ENCODE measurements around the gene HTR7.

The HTR7 gene

DNA sequence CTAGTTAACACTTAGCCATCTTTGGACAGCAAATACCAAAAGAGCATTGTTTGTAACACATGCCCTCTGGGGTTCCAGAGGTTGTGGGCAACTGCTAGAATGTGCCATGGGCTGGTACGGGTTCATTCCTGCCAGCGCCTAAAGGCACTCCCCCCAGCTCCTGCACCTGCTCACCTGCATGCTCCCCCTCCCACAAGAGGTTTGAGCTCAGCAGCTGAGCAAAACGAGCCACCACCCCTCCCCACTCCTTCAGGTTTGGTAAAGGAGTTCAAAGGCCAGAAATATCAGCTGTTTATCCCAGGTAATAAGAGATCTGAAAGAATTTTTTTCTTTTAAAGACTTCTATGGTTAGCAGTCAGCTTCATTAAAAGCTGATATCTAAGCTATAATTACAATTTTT is 53.5 kb downstream of the HTR7 start:
- DNase-seq (ENCODE audit: low spot score), result no peak

DNA sequence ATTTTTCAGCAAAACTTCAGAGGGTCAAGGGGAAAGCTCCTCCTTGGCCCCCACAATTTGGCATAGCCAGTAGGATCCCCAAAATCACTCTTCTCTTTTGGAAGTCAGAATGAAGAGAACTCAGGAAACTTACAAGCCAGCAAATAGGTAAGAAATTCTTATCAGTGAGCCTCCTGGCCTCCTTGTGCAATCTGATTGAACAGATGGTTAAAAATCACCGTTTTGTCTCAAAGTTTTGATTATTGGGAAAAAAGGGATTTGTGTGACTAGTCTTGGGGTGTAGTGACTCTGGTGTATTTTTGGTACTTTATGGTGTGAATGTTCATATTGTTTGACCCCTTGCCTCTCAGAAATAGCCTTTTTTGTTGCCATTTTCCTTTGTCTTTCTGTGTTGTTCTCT is 56.2 kb downstream of the HTR7 start:
- no peak for DNase-seq (ENCODE audit: low spot score)

DNA sequence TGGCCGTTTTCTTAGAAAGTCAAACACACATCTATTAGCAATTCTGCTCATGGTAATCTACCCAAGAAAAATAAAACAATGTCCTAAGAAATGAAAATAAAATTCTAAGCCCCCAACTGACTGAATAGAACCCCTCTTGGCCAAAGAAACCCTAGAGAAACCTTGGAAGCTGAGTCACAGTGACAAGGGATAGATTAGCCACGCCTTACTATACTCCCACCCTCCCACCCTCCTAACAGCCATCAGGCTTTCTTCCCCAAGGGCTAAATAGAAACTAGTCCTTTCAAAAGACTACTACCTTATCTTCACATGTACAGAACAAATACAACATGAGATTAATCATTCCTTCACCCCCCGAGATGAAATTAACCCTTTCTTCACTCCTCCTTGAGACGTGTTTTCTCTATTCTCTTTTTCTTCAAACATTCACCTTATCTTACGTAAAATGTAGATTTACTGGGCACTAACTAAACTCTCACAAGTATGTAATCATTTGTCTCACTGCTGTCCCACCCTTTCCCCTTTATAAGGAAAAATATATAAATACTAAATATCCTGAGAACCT is 57.5 kb downstream of the HTR7 start:
- no peak for DNase-seq (ENCODE audit: low spot score)

DNA sequence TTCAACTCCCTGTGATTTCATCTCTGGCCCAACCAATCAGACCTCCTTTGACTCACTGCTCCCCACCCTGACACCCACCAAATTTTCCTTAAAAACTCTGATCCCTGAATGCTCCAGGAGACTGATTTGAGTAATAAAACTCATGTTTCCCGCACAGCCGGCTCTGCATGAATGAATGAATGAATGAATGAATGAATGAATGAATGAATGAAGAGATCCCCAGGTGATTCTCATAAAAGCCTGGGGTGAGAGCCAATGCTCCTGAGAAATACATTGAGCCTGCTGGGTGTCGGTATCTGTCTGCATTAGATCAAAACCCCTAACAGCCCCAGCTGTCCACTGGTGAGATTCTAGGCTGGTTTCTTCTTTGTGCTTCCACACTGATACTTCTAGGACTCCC is 58.7 kb downstream of the HTR7 start:
- no peak for DNase-seq (ENCODE audit: low spot score)

DNA sequence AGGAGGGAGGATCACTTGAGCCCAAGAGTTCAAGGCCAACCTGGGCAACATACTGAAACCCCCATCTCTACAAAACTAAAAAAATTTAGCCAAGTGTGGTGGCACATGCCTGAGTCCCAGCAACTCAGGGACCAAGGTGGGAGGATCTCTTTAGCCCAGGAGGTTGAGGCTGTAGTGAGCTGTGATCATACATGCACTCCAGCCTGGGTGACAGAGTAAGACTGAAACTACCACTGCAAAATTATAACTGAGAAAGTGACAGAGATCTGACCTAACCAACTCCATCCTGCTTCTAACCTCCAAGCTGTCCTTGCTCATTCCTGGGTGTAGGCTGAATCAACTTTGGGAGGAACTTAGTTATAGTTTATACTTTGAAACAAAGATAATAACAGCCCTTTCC is 59.4 kb downstream of the HTR7 start:
- DNase-seq (ENCODE audit: low spot score), result no peak

DNA sequence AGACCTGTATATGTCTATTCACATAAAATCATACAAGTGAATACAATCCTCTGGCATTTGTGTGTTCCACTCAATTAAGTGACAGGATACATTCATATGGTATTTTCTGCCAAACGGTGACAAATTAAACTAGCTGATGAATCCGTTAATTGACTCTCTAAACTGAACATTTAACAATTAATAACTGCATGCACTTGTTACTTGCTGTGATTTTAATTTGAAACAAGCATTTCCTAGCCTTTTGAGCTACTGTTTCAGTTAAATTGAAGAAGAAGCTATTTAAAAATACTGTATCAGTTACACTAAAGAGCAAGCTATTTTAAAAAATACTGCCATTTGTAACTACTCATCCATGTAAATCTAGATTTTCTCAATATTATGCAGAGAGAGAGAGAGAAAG is 67.4 kb downstream of the HTR7 start:
- no peak for DNase-seq (ENCODE audit: low spot score)

DNA sequence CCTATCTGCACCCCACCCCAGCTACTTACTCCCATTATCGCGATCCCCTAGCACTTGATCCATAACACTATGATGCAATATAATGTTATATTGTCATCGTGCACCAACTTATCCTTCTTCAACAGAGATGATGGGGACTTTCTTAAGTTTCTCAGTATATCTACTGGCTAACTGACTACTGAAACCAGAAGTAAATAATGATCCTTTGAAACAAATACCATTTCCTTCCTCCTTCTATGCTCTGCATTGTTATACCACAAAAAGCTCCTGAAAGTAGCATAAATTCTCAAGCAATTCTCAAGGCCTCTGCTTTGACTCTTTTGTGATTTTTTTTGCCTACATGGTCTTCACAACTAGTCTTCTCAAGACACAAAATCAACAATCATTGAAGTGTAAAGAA is 68.9 kb downstream of the HTR7 start:
- no peak for DNase-seq (ENCODE audit: low spot score)

DNA sequence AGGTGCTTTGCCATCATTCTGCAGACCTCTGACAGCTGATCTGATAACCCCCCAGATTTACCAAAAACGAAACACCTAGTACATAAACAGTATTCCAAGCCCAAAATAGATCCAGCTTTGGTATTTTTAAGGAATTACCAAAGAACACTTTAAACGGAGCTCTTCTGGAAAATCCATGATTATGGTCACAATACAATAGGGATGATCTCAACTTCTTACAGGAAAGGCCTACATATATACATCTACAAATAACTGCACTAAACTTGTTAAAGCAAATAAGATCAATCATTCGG is 69.7 kb downstream of the HTR7 start:
- no peak for DNase-seq (ENCODE audit: low spot score)

DNA sequence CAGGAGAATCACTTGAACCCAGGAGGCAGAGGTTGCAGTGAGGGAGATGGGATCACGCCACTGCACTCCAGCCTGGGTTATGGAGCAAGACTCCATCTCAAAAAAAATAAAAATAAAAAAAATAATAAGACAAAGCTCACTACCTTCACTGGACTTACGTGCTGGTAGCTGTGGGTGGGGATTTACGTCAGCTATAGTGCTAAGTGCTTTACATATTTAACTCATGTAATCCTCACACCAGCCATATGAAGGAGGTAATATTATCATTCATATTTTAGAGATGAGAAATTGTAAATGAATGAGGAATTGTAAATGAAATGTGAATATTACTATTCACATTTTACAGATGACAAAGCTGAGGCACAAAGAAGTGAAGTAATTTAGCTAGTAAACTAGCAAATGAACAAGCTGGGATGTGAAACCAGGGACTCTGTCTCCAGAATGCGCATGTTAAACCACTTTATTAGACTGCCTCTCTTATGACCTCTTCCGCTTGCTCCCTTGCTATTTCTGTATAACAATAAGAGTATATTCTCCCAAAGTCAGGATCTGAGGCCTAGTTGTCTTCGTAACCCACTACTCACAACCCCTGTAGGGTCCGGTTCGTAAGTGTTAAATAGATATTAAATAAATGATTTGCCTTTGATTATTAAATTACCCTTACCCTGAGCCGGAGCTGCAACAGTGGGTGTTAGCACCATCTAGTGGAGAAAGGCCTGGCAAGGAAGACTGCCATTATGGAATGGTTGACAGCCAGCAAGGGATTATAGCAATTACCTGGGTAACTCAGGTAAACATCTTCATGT is 70.2 kb downstream of the HTR7 start:
- DNase-seq (ENCODE audit: low spot score), result peak; percentile 13

DNA sequence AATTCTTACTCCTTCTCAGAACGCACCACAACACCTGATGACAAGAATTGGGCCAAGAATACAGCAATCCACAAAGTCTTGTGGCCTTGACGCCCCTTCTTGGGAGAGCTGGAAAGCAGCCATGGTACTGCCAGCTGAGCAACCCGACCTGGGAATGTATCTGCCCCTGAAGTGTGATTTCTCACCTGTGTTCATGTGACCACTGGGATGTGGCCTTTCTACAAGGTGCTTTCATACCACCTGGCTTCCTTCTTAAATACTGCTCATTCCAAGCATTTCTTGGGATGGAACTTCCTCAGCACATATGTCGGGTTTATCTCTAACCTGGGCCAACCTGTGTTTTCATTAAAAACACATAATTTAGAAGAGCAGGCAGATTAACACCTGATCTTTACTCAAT is 72.1 kb downstream of the HTR7 start:
- no peak for DNase-seq (ENCODE audit: low spot score)

DNA sequence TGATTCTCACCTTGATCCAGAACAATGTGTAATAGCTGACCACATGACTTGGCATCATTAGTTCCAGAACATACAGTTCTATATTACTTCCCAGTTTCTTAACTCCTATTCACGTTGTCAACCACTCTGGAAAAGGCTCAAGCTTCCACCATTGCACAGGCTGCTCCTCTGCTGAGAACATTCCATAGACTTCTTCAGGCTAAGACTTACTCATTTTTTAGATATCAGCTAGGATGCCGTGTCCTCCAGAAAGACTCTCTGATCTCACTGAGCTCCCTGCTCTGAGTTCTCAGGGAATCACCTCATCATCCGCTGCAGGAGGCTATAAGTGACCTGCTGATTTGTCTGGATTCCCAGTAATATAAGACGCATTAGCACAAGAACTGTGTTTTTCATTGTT is 73.1 kb downstream of the HTR7 start:
- no peak for DNase-seq (ENCODE audit: low spot score)

DNA sequence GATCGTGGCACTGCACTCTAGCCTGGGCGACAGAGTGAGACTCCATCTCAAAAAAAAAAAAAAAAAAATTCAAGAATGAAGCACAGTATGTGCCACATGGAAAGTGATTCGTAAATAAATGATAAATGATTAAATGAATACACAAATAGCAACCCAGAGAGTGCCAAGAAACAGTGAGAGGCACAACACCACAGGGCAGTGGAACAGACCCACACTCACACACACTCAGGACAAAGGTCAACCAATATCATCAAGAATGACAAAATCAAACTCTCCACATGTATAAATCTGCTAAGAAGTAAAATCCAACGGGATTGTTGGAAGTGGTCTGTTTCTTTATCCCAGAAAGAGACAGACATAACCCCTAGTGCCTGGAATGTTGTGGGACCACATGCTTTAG is 77.4 kb downstream of the HTR7 start:
- no peak for DNase-seq (ENCODE audit: low spot score)

DNA sequence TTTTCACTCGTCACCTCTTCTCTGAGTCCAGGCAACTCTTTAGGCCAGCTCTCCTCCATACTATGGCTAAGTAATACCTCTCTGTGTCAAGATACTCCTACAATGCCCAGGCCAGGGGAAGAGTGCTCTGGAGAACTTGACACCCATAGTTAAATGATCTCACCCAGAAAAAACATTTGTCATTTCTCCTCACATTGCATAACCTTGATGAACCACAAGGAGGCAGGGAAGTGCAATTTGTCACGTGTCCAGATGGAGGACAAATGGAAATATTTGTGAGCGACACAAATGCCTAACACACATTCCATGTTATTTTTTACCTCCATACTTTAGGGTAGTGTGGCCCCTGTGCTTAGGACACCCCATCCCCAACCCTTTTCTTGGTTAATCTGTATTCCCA is 78.3 kb downstream of the HTR7 start:
- DNase-seq (ENCODE audit: low spot score), result peak; percentile 18

DNA sequence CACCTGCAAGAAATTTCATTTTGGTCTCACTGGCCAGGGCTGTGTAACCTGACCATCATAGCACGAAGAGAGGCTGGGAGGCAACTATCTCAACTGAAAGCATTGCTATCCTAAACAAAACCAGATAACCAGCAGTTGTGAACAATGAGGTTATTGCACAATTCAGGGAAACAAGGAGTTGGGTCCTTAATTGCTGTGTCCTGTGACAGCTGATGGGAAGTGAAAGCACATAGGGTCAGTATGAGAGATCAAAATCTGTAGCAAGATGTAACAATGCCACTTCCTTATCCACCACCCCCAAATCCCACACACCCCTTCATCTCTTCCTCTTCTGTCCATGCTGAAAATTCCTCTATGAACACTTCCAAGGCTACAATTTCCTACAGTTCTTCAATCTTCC is 80.2 kb downstream of the HTR7 start:
- no peak for DNase-seq (ENCODE audit: low spot score)

DNA sequence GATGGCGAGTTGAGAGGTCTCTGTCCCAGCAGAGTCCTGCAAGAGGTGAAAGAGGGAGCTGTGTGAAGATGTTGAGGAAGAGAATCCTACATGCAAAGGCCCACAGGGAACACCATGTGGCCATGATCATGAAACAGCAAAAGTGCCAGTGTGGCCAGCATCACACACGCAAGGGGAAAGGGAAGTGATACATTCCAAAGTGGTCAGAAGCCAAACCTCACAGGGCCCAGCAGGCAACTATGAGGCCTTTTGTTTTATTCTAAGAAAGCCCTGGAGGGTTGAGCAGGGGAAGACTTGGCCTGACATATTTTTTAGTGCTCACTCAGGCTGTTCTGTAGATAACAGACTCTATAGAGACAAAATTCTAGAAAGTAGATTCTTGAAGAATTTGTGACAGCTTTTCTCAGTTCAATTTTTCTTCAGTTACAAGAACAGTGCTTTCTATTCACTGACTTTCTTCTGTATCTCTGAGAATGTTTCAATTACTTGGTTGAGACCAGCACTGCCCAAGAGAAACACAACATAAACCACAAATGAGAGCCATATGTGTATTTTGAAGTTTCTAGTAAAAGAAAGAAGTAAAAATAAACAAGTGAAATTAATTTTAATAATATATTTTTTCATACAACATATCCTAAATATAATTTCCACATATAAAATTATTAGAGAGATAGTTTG is 82.3 kb downstream of the HTR7 start:
- DNase-seq (ENCODE audit: low spot score), result no peak

DNA sequence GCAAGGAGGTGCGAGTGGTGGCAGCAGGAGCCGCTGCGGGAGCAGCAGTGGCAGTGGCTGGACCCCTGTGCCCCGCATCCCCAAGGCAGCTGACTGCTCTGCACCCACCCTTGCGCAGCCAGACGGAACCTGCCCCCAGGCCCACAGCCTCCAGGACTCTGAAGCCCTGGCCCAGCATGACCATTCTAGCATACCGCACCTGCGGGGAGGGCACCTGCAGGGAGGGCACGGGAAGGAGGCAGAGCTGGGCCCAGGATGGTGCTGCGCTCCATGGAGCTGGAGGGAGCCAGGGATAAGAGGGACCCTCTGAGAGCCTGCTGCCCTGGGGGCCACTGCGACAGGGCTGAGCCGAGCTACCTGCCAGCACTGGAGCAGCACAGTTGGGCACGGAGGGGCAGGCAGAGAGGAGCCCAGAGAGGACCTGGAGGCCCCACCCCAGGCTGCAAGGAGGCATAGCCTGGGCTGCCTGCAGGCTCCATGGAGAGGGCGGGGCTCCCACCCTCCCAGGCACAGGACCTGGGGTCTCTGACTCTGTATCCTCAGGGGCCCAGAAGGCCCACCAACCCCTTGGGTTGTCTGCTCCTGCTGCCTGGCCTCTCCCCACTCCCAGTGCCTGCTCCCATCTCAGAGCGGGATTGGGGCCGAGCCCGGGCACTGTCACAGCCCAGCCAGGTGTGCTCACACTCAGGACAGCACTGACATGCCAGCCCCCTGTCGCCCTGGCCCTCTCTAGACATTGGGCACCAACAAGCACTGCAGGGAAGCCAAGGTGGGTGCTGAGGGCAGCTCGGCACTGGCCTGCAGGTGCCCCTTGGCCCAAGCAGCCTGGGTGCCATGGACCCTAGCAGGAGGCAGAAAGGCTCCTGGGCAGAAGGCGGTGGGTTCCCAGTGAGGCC is 87.6 kb downstream of the HTR7 start:
- DNase-seq (ENCODE audit: low spot score), result no peak

DNA sequence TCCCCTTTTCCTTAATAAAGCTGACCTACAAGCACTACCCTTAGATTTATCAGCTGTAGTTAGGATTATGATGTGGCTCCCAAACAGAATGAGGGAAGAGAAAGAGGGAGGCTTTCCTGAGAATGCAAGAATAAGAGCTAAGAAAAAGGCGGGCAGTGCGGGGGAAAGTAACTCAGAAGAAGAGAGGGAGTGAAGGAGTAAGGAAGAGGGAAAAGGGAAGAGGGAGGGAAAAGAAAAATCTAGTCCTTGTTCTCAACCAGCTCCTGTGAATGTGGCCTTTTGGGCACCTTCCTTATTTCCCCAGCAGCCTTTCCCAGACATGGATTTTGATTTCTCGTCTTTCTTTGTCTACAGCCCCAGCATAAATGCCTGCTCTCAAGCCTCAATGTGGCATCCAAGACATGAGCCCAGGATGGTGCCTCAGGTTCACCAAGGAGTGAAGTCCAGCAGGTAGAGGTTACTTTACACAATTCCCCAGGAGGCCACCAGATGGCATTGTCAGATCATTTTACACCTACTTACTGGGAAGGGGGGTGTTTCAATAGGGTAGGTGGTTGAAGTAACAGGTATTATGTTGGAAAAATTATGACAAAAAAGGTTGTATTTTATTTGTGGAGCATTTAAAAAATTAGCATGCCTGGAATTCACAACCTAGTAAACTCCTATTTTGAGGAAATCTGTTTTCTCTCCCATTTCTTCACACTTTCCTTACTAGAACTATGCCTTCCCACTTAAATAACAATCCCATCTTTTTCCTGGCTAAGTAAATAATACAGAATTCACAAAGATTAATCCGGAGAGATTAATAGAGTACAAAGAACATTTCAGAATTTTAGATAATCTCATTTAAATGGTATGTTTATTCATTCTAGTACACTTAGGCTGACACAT is 106.5 kb downstream of the HTR7 start:
- peak; percentile 45 for DNase-seq (ENCODE audit: low spot score)

DNA sequence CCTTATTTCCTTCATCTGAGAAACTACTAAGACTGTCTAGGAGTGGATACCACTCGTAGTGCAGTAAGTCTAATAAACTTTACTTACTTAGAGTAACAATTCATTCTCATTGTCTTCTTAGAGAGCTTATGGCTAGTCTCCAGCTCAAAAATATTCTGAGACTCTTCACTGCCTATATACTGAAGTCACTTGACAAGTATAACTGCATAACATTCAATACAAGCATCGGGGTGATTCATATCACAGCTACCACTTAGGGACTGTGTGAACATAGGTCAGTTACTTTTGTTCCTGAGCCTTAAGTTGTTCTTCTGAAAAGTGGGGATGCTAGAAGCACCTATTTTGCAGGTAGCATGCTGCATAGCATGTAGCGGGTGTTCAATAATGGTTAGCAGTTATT is 111.0 kb downstream of the HTR7 start:
- no peak for DNase-seq (ENCODE audit: low spot score)

DNA sequence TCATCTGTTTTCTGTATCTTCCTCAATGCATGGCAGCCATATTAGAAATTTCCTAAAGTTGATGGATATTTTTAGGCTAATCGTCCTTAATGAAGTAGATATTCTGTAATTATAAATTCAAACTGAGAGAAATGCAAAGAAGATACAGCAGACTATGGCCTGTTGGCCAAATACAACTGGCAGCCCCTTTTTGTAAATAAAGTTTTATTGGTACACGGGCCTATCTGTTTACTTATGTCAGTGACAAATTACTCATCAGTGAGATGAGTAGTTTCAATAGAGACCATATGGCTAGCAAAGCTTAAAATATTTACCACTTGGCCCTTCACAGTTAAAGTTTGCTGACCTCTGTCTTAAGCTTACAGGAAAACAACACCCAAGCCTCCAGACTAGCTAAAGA is 112.3 kb downstream of the HTR7 start:
- no peak for DNase-seq (ENCODE audit: low spot score)

DNA sequence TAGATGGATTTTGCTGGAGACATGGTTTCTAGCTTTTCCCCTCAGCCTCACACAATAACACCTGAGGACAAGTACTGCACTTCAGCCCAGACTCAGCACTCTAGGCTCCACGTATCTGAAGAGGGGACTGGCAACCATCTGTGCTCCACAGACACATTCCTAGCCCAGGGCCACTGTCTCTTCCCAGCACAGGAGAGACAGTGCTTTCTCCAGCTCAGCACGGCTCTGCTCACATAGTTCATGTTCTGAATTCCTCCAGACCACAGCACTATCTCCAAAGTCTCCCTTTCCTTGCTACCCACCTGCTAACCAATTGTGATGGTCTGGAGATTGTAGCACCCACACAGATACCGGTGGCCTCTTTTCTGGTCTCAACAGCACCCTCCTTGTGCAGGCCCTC is 114.5 kb downstream of the HTR7 start:
- no peak for DNase-seq (ENCODE audit: low spot score)

DNA sequence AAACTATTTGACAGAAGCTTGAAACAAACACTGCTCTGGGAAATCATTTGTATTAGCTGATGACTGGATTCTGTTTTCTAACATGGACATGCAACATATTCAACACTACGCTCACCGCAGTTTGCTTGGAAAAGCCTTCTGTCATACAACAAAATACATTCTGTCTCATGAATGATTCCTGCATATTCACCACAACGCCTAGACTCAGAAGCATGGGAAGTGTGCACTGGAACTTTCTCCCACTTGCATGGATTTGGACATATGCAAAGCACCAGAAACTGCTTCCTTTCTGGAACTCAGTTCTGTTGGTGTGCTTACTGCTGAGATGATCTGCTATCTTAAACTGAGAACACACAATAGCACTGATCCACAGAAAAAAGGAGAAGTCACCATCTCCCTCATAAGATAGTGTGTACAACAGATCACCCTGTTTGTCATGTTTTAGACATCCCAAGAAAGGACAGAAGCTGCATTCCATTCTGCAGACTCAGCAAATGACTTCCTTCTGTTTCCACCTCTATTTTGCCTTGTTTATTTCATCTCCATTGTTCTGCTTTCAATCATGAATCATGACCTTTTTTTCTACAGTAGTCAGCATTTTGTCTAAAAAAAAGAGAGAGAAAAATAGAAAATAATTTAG is 115.8 kb downstream of the HTR7 start:
- no peak for DNase-seq (ENCODE audit: low spot score)
